ENCODE results near the gene SYNDIG1.

The SYNDIG1 gene

GRCh38 chr20:24585796-24586522, 116.5 kb downstream of the SYNDIG1 start:
- no peak for DNase-seq (ENCODE audit: low spot score)

DNA sequence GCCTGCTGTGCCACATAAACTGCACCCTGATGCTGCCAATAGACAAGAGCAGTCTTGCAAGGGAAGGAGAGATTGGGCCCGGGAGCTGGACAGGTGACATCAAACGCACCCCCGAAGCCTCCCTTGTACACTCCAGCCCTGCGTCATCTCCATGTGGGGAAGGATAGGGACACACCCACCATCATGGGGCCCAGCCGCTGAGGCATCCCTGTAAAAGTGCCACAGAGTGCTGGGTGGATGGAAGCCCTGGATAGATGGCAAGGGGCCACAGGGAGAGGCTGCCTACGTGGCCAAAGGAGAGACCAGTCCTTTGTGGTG, 117.1 kb downstream of the SYNDIG1 start:
- DNase-seq (ENCODE audit: low spot score) = no peak

- DNase-seq (ENCODE audit: low spot score) = no peak
Observed at GRCh38 chr20:24587384-24588046, 118.1 kb downstream of the SYNDIG1 start.

GRCh38 chr20:24588047-24588635, 118.7 kb downstream of the SYNDIG1 start:
- no peak for DNase-seq (ENCODE audit: low spot score)

DNA sequence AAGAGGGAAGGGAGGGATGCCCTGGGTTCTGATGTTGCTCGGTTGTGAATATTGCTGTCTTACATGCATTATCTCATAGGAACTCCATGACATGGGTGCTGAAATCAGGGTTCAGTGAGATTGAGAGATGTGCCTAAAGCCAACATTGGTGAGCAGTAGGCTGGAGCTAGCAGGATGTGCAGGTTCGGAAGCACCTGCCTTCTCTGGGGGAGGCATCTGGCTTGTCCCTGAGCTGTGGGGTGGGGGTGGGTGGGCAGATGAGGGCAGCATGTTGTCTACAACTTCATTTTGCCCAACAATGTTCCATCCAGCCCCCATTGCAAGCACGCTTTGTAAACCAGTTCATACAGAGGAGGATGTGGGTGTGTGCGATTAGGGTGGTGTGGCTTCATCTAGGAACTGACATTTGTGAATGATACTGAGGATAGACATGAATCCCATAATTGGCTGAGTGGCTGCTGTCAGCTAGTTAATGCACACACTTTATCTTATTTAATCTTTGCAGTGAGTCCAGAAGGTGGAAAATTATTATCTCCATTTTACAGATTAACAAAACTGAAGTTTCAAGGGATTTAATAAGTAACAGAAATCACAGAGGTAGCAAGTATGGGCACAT, 119.4 kb downstream of the SYNDIG1 start:
- no peak for DNase-seq (ENCODE audit: low spot score)

GRCh38 chr20:24589381-24589780, 120.0 kb downstream of the SYNDIG1 start:
- no peak for DNase-seq (ENCODE audit: low spot score)

- no peak for DNase-seq (ENCODE audit: low spot score)
Observed at GRCh38 chr20:24589815-24590177, 120.4 kb downstream of the SYNDIG1 start.

- no peak for DNase-seq (ENCODE audit: low spot score)
Observed at GRCh38 chr20:24590178-24590982, 121.0 kb downstream of the SYNDIG1 start.

DNA sequence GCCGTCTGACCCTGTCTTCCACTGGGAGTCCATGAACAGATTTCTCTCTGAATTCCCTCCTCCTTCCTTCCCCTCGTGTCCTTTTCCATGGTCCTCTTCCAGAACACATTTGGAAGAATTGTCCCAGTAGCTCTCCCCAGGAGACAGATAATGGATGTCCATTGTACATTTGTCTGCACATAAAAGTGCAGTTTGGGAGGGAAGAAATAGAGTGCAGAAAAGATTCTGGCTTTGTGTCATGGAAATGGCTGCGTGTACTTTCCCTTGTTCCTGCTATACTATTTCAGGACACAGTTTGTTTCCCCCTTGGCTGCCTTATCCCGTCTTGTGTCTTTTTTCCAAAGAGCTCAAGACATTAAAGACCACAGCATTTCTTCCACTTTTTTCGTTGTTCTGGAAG, 127.6 kb downstream of the SYNDIG1 start:
- DNase-seq (ENCODE audit: low spot score) = no peak

- no peak for DNase-seq (ENCODE audit: low spot score)
Observed at GRCh38 chr20:24598346-24598745, 128.9 kb downstream of the SYNDIG1 start.

GRCh38 chr20:24598996-24599395, 129.6 kb downstream of the SYNDIG1 start:
- DNase-seq (ENCODE audit: low spot score) = no peak

DNA sequence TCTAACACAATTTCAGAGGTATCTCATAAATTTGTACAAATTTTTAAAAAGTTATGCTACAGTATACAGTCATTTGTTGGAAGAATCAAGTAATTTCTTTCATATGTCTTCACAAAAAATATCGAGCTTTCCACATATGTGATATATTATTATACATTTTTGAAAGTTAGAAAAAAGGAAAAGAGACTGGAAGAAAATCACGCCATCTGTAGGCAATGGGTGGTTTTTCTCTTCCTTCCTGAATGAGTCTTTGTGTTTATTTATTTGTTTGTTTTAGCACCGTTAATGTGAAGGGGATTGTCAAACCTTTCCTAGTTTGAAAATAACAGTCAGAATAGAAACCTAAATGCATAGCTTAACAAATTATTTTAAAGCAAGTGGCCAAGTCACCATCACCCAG, 130.6 kb downstream of the SYNDIG1 start:
- DNase-seq (ENCODE audit: low spot score) = no peak

- no peak for DNase-seq (ENCODE audit: low spot score)
Observed at GRCh38 chr20:24603454-24603853, 134.0 kb downstream of the SYNDIG1 start.

DNA sequence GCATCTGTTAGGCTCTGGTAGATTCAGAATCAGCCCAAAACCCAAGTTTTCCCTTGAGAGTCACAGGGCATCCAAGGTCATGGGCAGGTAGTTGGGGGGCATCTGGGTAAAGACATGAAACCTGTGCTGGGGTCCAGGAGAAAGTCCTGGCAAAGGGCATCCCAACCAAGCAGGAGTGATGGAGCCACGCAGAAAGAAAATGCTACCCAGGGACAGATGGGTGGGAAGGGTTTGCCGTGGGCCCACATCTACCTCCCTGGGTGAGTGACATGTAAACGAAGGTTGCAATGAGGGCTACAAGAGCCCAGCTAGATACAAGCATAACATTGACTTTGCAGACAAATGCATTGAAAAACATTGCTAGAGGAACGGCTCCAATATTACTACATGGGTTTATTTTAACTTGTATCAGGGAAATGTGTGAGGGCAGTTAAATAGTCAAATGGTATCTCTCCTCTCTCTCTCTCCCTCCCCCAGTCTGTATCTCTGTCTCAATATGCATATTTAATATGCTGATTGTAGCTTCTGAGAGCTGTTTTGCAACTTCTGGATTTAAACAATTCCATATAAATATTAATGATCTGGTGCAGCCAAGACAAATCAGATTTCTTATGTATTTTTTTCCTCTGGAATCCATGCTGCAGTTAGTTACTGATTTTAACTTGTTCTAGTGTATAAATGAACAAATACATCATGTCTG, 135.7 kb downstream of the SYNDIG1 start:
- DNase-seq (ENCODE audit: low spot score) = no peak

- no peak for DNase-seq (ENCODE audit: low spot score)
Observed at GRCh38 chr20:24605937-24606455, 136.6 kb downstream of the SYNDIG1 start.

DNA sequence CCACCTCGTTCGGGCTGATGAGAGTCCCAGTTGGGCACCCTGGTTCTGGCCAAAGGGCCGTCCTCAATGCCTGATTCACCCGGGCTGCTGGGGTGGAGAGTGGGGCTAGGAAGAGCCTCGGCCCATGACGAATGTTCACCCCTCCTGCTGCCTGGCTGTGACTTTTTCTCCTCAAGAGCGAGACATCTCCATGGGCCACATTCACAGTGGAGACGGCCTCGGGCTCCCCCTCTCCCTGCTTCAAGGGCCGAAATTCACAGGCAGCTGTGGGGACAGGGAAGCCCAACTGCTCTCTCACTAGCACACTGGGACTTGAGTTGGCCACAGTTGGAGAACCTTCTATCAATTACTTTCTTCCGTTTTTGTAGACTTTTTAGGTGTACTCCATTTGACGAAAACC, 138.0 kb downstream of the SYNDIG1 start:
- no peak for DNase-seq (ENCODE audit: low spot score)

DNA sequence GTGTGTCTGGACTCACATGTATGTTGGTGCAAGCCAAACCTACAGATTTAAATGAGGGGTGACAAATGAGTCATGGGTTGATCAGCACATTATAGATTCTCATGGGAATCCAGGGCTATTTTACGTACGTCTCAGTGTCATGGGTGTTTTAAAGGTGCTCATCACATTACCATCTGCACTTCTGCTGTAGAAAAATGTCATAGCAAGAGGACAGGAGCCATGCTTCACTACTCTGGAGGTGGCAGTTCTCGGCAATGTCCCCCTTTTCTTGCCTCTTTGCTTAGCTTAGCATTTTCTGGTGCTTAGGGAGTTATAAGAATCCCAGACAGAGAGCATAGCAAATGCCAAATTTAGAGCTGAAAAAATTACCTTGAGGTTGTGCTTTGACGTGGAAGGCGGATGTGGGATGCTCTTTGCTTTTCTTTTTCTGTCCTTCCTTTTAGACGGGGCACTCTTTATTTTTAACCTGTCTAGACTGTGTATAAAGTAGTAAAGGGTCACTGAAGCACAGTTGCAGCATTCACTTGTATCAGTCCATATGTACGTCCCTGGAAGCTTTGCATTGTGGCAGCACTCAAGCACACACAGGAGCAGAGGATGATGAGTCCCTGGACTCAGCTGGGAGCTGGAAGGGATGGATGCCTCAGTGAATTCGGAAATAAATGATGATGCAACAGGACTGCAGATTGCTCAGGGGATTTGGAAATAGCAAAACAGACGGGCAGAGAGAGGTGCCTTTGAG, 139.7 kb downstream of the SYNDIG1 start:
- DNase-seq (ENCODE audit: low spot score) = no peak

DNA sequence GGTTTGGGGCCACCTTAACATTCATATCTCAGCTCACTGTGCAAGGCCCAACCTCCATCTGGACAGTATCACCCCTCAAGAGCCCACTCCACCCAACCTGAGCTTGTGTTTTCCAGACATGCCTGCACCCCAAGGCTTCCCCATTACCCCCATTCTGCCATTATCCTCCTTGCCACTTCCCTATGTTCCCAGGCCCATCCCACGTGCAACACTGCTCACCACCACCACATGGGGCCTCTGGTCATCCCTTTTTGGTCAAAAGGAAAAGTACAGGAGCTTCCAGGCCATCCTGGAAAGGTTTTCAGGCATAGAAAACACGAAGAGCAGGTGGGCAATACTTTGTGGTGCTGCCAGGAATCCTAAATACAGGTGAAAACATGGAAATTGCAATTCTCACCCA, 140.3 kb downstream of the SYNDIG1 start:
- no peak for DNase-seq (ENCODE audit: low spot score)

DNA sequence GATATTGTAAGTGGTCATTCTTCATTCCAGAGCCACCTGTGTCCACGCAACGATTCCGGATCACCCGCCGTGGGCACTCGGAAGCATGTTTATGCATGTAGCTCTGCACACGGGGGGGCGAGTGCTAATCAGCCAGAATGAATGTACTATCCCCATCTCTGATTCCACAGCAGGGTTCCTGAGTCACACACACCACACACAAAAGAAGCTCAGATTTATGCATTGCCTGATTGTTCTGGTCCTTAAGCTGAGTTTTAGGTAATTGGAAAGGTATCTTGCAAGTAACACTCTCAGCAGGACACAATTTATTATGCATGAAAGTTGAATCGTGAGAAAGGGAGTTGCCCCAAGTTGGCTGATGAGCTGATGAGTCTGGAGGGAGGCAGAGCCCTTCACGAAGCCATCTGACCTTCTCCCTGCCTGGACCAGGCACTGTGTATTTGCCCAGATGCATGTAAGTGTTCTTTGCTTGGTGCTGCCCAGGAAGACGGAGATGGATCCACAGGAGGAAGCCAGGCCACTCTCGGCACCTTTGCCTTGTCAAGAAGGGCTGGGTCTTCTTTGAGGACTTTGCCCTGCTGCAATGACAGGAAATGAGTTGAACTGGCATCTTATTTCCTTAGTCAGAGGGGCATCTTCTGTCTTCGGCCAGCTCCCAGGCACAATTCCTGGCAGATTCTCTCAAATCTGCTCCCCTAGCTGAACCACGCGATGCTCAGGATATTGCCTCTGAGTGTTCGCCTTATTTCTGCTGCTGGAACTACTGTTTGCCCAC, 141.1 kb downstream of the SYNDIG1 start:
- no peak for DNase-seq (ENCODE audit: low spot score)
